Spleen (tissue), 11 donors: Measurements from ENCODE around the gene IPO9. TPM values are rescaled to one million over a fixed set of nuclear protein-coding genes. Genes with fewer than 3 reads are reported as not detected.

Source experiments
- DNase-seq: peaks from one replicate; pipeline ENCODE4 v3.0.0-alpha.2; 2020
- H3K27ac ChIP-seq, 8 donors: fragments of 200-600 bp; sonication (generic) in 7 of 8; 1 replicate in 4 of 8; 2 replicates in 4 of 8; pipeline versions ENCODE4 v1.5.0 to v1.8.0; 2016 to 2021; ENCODE audit warnings: inconsistent platforms in 4 of 8, mild to moderate bottlenecking in 4 of 8, moderate library complexity in 1 of 8
- H3K27me3 ChIP-seq, 7 donors: fragments of 200-600 bp; sonication (generic) in 6 of 7; replicated peaks in 1 of 7; 1 replicate in 4 of 7; 2 replicates in 3 of 7; pipeline versions ENCODE4 v1.5.0 to v1.8.0; 2016 to 2021; ENCODE audit warnings: inconsistent platforms in 3 of 7, mild to moderate bottlenecking in 1 of 7
- H3K36me3 ChIP-seq, 6 donors: fragments of 200-600 bp; sonication (generic) in 5 of 6; 1 replicate in 4 of 6; 2 replicates in 2 of 6; pipeline versions ENCODE4 v1.5.0 to v1.8.0; 2016 to 2021; ENCODE audit warnings: inconsistent platforms in 2 of 6
- H3K4me1 ChIP-seq, 6 donors: fragments of 200-600 bp; sonication (generic) in 5 of 6; 1 replicate in 3 of 6; 2 replicates in 3 of 6; pipeline versions ENCODE4 v1.5.0 to v1.8.0; 2016 to 2021; ENCODE audit warnings: inconsistent platforms in 3 of 6
- H3K4me3 ChIP-seq, 8 donors: fragments of 200-600 bp; sonication (generic) in 7 of 8; 1 replicate in 4 of 8; 2 replicates in 4 of 8; pipeline versions ENCODE4 v1.5.0 to v1.8.0; 2016 to 2021; ENCODE audit warnings: inconsistent platforms in 4 of 8, mild to moderate bottlenecking in 4 of 8, moderate library complexity in 2 of 8
- H3K9me3 ChIP-seq, 8 donors: fragments of 200-600 bp; sonication (generic) in 7 of 8; 1 replicate in 4 of 8; 2 replicates in 4 of 8; pipeline versions ENCODE4 v1.5.0 to v1.8.0; 2016 to 2021; ENCODE audit warnings: inconsistent platforms in 4 of 8
- POLR2A ChIP-seq, 3 donors: fragments of 450-650 bp; IDR thresholded peaks; one replicate each; pipeline ENCODE4 v1.5.1; 2017; ENCODE audit warnings: antibody characterized with exemption in 3 of 3, mild to moderate bottlenecking in 1 of 3
- POLR2AphosphoS5 ChIP-seq, 3 donors: sonication (generic); formaldehyde crosslinking; IDR thresholded peaks; one replicate each; pipeline ENCODE4 v1.5.1; 2017; ENCODE audit warnings: antibody characterized with exemption in 3 of 3
- WGBS, 5 donors: extraction: QIAGEN DNeasy Blood & Tissue Kit in 3 of 5; methylation state at CpG; one replicate each; pipeline versions ENCODE4 v1.1.5 to v1.1.7; 2013 to 2018; 5-methylcytosine and 5-hydroxymethylcytosine counted together
- intact Hi-C: fragments of 100-400 bp; cut with DNase I; formaldehyde crosslinking; loops from one replicate; pipeline ENCODE4 v1.15.0; 2023; ENCODE audit warnings: low total_unique reads
- polyA plus RNA-seq, 3 donors: library from polyadenylated mRNA; stranded (reverse); fragments of 200-250 nt; gene quantifications; one replicate each; pipeline ENCODE4 v1.2.1, GENCODE V29; 2013
- total RNA-seq, 7 donors: library from RNA; depleted of rRNA in 3 of 7; stranded (reverse); fragments of >200 nt in 3 of 7; fragmentation: NEBNext Ultra II Directional in 4 of 7; extraction: Animal tissue kit (Norgen Biotek cat#: 25700) in 4 of 7; gene quantifications; one replicate each; pipeline versions ENCODE4 v1.1.0 to v1.2.1, GENCODE V29; 2016 to 2021
- TF ChIP-seq, protein P1 (sequence below), 11 experiments: fragments of 200-600 bp in 7 of 11; fragments of 450-650 bp in 4 of 11; sonication (generic) in 4 of 11; IDR thresholded peaks in 8 of 11; conservative IDR thresholded peaks in 3 of 11; 1 replicate in 7 of 11; 2 replicates in 4 of 11; pipeline versions ENCODE4 v1.4.0 to v1.8.0; 2016 to 2021; ENCODE audit warnings: antibody characterized with exemption in 11 of 11, inconsistent platforms in 4 of 11, mild to moderate bottlenecking in 1 of 11
- donor health status: healthy with polysubstance abuse.
- donor health status: DM: no; HTN: no; CAD: no; lungs with moderate emphysema.
- donor health status: DM: no; HTN: no; CAD: no.
- donor health status: Bipolar disorder and iron deficiency.
- donor health status: healthy.
- donor health status: DM: no; HTN: no; CAD: no.
- donor health status: DM: yes; HTN: yes; CAD: no.

Gene IPO9
- total and polyA plus RNA-seq, 10 donors = 13.8 to 35.7 (median 27.1) TPM

DNA sequence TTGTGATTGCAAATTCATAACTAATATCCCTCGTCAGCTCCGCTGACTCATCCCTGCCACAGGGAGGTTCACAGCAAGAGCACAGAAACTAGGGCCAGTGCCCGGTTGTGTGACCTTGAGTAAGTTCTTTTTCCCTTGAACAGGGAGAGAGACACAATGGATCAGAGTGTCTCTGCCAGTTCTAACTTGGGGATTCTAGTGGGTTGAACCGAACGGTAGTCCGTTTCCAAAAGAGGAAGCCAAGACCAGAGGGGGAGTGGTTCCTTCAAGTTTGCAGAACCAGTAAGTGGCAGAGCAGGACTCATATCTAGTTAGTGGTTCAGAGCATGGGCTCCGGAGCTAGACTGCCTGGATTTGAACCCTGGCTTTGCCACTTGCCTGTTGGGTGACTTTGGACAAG, 54.8 kb downstream of the IPO9 start:
- peak overlapping the region in 4 of 8 donors; percentile 9 to 78 (median 64) for H3K27ac ChIP-seq
- H3K9me3 ChIP-seq = no peaks in the 10 kb centered on the region
- H3K4me3 ChIP-seq = no peak overlapping the region
- TF ChIP-seq POLR2AphosphoS5 (IDR thresholded peaks at IDR 0.05) = peak in 1 of 3 donors; percentile 40
- TF ChIP-seq, protein P1, sequence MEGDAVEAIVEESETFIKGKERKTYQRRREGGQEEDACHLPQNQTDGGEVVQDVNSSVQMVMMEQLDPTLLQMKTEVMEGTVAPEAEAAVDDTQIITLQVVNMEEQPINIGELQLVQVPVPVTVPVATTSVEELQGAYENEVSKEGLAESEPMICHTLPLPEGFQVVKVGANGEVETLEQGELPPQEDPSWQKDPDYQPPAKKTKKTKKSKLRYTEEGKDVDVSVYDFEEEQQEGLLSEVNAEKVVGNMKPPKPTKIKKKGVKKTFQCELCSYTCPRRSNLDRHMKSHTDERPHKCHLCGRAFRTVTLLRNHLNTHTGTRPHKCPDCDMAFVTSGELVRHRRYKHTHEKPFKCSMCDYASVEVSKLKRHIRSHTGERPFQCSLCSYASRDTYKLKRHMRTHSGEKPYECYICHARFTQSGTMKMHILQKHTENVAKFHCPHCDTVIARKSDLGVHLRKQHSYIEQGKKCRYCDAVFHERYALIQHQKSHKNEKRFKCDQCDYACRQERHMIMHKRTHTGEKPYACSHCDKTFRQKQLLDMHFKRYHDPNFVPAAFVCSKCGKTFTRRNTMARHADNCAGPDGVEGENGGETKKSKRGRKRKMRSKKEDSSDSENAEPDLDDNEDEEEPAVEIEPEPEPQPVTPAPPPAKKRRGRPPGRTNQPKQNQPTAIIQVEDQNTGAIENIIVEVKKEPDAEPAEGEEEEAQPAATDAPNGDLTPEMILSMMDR (IDR thresholded peaks at IDR 0.05 in 8 of 11, conservative IDR thresholded peaks at IDR 0.05 in 3 of 11) = no peak
- WGBS, 5 donors = 12 to 25% (median 17%) methylated on average over 7 of the region's 7 CpGs
- intact Hi-C loops = loop anchor here (5.0 kb wide), 1 partner anchor 89 kb away; no protein-coding TSS in a partner anchor
- peaks cover 0 to 24% (median 10%) of the 10 kb centered on the region in 7 donors for H3K27me3 ChIP-seq
- no peaks in the 10 kb centered on the region for H3K36me3 ChIP-seq
- no peak for DNase-seq
- H3K4me1 ChIP-seq = peaks cover 0 to 52% (median 22%) of the 10 kb centered on the region in 6 donors

DNA sequence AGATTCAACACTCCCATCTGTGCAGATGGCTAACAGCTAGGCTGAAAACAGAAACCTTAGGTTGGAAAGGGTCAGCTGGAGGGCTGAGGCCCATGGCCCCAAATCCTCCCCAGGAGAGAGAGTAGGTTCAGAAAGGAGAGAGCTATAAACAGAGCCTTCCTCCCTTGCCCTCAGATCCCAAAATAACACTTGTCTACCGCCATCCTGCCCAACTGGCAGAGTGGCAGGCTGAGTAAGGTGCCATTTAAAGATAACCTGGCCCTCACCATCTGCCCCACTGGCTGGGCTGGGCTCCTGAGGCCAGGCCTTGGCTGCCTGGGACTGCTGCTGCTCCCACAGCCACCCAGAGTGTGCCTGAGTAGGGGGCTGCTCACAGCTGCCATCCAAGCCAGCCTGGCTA, 55.5 kb downstream of the IPO9 start:
- Histone ChIP-seq H3K27me3 (peaks cover 0 to 31% (median 17%) of the 10 kb centered on the region in 7 donors), H3K4me1 (peaks cover 4 to 58% (median 28%) of the 10 kb centered on the region in 6 donors), H3K4me3 (no peak overlapping the region), H3K9me3 (no peaks in the 10 kb centered on the region), H3K27ac (peak overlapping the region in 3 of 8 donors; percentile 9 to 78 (median 75)), H3K36me3 (no peaks in the 10 kb centered on the region)
- intact Hi-C loops = loop anchor here (5.0 kb wide), 1 partner anchor 88 kb away; no protein-coding TSS in a partner anchor
- DNase-seq = no peak
- 20 to 40% (median 22%) methylated on average over 1 of the region's 1 CpG for WGBS, 5 donors
- peak in 1 of 3 donors; percentile 50 for TF ChIP-seq POLR2AphosphoS5 (IDR thresholded peaks at IDR 0.05)
- TF ChIP-seq, protein P1 (IDR thresholded peaks at IDR 0.05 in 8 of 11, conservative IDR thresholded peaks at IDR 0.05 in 3 of 11) = no peak

DNA sequence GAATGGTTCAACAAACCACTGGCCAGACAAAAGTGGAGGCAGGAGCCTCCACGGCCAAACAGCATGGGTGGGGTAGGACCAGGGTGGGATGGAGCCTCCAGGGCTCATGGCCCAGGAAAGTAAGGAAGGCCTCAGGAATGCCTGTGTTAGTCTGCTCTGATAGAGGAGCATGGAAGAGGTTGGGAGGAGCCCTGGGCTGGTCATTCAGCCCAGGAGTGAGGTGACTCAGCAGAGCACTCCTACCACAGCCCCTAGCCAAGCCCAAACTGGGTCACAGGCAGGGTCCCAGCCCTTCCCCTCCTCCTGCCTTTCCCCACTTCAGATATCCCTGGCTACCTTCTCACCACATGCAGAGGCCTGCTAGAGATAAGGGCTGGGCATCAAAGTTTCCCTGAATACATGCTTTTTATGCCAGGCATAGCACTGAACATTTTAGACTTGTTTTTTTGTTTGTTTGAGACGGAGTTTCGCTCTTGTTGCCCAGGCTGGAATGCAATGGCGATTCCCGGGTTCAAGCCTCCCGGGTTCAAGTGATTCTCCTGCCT, 56.6 kb downstream of the IPO9 start:
- WGBS, 5 donors = 89 to 95% (median 91%) methylated on average over 6 of the region's 6 CpGs
- Histone ChIP-seq H3K9me3 (no peaks in the 10 kb centered on the region), H3K4me1 (peaks cover 5 to 65% (median 32%) of the 10 kb centered on the region in 6 donors), H3K27me3 (peaks cover 0 to 42% (median 18%) of the 10 kb centered on the region in 7 donors), H3K27ac (no peak overlapping the region), H3K4me3 (no peak overlapping the region), H3K36me3 (no peaks in the 10 kb centered on the region)
- TF ChIP-seq POLR2AphosphoS5 (IDR thresholded peaks at IDR 0.05) = no peak
- TF ChIP-seq, protein P1 (IDR thresholded peaks at IDR 0.05 in 8 of 11, conservative IDR thresholded peaks at IDR 0.05 in 3 of 11) = no peak
- TF ChIP-seq POLR2A (IDR thresholded peaks at IDR 0.05) = no peak
- intact Hi-C loops = no loop called here
- peak; percentile 39 for DNase-seq

DNA sequence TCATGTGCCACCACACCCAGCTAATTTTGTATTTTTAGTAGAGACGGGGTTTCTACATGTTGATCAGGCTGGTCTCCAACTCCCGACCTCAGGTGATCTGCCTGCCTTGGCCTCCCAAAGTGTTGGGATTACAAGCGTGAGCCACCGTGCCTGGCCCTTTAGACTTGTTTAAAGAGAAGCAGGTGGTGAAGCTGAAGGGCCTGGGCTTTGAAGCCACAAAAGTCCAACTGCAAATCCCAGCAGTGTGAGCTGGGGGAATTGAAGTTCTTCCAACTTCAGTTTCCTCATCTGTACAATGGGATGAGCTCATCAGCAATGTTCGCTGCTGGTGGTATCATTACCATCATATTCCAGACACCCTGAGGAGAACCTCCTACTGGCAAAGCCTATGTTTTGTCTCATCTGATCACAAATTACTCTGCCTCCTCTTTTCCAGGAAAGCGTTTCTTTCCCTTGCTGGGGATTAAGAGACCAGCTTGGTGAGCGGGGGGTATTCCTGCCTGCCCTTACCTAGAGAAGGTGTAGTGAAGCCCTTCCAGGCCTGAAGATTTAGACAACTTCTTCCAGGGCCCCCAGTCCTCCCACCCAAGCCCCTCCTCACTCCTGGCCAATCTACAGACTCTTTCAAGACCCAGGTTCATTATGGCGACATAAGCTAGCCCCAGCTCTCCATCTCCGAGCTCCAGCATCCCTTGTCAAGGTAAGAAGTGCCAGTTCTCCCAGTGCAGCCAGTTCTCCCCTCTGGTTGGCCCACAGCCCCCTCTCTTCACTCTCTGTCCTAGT, 57.3 kb downstream of the IPO9 start:
- peak; percentile 23 for DNase-seq
- intact Hi-C loops = no loop called here
- Histone ChIP-seq H3K27ac (no peak overlapping the region), H3K4me1 (peaks cover 5 to 58% (median 32%) of the 10 kb centered on the region in 6 donors), H3K9me3 (no peaks in the 10 kb centered on the region), H3K27me3 (peaks cover 0 to 49% (median 18%) of the 10 kb centered on the region in 7 donors), H3K36me3 (no peaks in the 10 kb centered on the region), H3K4me3 (no peak overlapping the region)
- TF ChIP-seq, protein P1 (IDR thresholded peaks at IDR 0.05 in 8 of 11, conservative IDR thresholded peaks at IDR 0.05 in 3 of 11) = no peak
- TF ChIP-seq POLR2A (IDR thresholded peaks at IDR 0.05) (no peak), POLR2AphosphoS5 (IDR thresholded peaks at IDR 0.05) (no peak)
- WGBS, 5 donors = 89 to 96% (median 94%) methylated on average over 9 of the region's 9 CpGs
